ENCODE results near the gene UNC5C. TPM values are rescaled to one million over a fixed set of nuclear protein-coding genes. Genes with fewer than 3 reads are reported as not detected.

UNC5C gene
- total RNA-seq, 1 experiment from 2014 or later, result 1.0 TPM

DNA sequence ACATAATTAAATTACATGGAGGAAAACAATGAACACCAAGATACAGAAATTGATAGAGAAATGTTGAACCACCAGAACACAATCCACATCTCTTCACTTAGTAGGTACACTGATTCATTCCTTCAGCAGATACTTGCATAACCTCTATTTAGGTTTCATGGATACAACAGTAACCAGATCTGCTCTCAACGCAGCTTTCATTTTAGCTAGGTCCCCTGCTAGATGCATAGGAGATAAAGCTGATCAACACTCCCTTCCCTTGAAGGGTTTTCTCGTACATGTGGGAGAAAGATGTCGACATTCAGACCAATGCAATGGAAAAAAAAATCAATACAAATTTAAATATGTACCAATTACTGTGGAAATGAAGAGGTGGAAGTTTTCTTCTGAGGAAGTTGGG lies 37.3 kb downstream of the UNC5C start:
- Mint-ChIP-seq H3K4me3 (no peak overlapping the region), H3K4me1 (peaks cover 21% of the 10 kb centered on the region), H3K9me3 (no peaks in the 10 kb centered on the region), H3K27me3 (ENCODE audit: low read depth) (no peaks in the 10 kb centered on the region), H3K27ac (peak overlapping the region; percentile 66; the same call in 1 of the 2 replicates), H3K36me3 (no peaks in the 10 kb centered on the region)
- ChIA-PET POLR2A (no interaction called here), CTCF (interaction anchor here (0.6 to 1.8 kb wide), 3 partner anchors 32 to 306 kb away, joined by 3 to 7 read pairs (median 4); no protein-coding TSS in a partner anchor)
- ATAC-seq (no peak), DNase-seq (ENCODE audit: low spot score) (no peak)
- no peak for TF ChIP-seq ZBTB21 (CRISPR knock-in tag; IDR thresholded peaks at IDR 0.05; ENCODE audit: borderline replicate concordance)

DNA sequence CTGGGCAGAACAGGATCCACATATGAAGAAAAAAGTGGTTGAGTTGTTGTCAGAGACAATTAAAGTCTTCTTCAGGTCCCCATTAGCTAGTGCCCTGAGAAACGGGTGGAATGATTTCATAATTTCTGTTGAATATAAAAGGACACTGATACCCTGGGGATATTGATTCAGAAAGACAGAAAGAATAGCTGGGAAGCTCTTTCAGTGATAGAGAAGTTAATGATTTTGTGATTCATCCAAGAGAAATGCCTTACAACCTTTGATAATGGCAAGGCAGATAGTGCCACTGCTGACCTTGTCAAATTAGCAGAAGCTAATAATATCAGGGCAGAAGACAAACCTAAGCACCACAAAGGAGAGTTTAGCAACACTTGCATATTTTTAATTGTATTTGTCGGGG lies 37.9 kb downstream of the UNC5C start:
- TF ChIP-seq NR3C1 (CRISPR knock-in tag; conservative IDR thresholded peaks at IDR 0.05; ENCODE audit: low read depth) (no peak), HMGA2 (CRISPR knock-in tag; IDR thresholded peaks at IDR 0.05) (no peak)
- TF ChIP-seq, protein P1, sequence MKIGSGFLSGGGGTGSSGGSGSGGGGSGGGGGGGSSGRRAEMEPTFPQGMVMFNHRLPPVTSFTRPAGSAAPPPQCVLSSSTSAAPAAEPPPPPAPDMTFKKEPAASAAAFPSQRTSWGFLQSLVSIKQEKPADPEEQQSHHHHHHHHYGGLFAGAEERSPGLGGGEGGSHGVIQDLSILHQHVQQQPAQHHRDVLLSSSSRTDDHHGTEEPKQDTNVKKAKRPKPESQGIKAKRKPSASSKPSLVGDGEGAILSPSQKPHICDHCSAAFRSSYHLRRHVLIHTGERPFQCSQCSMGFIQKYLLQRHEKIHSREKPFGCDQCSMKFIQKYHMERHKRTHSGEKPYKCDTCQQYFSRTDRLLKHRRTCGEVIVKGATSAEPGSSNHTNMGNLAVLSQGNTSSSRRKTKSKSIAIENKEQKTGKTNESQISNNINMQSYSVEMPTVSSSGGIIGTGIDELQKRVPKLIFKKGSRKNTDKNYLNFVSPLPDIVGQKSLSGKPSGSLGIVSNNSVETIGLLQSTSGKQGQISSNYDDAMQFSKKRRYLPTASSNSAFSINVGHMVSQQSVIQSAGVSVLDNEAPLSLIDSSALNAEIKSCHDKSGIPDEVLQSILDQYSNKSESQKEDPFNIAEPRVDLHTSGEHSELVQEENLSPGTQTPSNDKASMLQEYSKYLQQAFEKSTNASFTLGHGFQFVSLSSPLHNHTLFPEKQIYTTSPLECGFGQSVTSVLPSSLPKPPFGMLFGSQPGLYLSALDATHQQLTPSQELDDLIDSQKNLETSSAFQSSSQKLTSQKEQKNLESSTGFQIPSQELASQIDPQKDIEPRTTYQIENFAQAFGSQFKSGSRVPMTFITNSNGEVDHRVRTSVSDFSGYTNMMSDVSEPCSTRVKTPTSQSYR (CRISPR knock-in tag; IDR thresholded peaks at IDR 0.05), result no peak
- POLR2A ChIA-PET, result no interaction called here
- H3K36me3 Mint-ChIP-seq, result no peaks in the 10 kb centered on the region
- no peaks in the 10 kb centered on the region for H3K9me3 Mint-ChIP-seq
- CTCF ChIA-PET, result interaction anchor here (0.6 to 2.1 kb wide), 16 partner anchors 9 to 355 kb away, joined by 3 to 15 read pairs (median 4); partner anchors contain the start of gene UNC5C
- no peak overlapping the region for H3K4me3 Mint-ChIP-seq
- DNase-seq (ENCODE audit: low spot score), result no peak
- H3K27ac Mint-ChIP-seq, result no peak overlapping the region
- no peaks in the 10 kb centered on the region for H3K27me3 Mint-ChIP-seq (ENCODE audit: low read depth)
- no peak for ATAC-seq
- H3K4me1 Mint-ChIP-seq, result peaks cover 21% of the 10 kb centered on the region

DNA sequence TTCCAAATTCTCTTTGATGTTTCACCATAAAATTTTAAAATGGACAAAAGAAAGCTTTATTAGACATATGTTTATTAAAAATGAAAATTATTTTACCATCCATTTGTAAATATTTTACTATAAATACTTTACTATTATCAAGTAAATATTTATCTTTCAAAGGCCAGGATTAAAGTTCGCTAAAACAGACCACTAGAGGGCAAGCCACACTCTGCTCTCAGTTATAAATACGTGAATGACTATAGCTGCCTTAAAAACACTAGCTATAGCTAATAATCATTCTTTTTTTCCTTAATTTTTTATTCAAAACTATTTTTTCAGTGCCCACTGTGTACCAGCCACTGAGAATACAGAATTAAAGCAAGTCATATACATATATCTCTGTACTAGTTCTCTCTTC lies 38.6 kb downstream of the UNC5C start:
- Mint-ChIP-seq H3K27me3 (ENCODE audit: low read depth) (no peaks in the 10 kb centered on the region), H3K36me3 (no peaks in the 10 kb centered on the region), H3K9me3 (no peaks in the 10 kb centered on the region), H3K4me1 (peaks cover 21% of the 10 kb centered on the region), H3K27ac (no peak overlapping the region), H3K4me3 (no peak overlapping the region)
- TF ChIP-seq, protein P2, sequence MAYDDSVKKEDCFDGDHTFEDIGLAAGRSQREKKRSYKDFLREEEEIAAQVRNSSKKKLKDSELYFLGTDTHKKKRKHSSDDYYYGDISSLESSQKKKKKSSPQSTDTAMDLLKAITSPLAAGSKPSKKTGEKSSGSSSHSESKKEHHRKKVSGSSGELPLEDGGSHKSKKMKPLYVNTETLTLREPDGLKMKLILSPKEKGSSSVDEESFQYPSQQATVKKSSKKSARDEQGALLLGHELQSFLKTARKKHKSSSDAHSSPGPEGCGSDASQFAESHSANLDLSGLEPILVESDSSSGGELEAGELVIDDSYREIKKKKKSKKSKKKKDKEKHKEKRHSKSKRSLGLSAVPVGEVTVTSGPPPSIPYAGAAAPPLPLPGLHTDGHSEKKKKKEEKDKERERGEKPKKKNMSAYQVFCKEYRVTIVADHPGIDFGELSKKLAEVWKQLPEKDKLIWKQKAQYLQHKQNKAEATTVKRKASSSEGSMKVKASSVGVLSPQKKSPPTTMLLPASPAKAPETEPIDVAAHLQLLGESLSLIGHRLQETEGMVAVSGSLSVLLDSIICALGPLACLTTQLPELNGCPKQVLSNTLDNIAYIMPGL (CRISPR knock-in tag; IDR thresholded peaks at IDR 0.05), result no peak
- TF ChIP-seq SMAD4 (CRISPR knock-in tag; IDR thresholded peaks at IDR 0.05) (no peak), RORB (CRISPR knock-in tag; IDR thresholded peaks at IDR 0.05) (no peak), EMX1 (CRISPR knock-in tag; IDR thresholded peaks at IDR 0.05) (no peak), NFYB (CRISPR knock-in tag; conservative IDR thresholded peaks at IDR 0.05; ENCODE audit: low read depth) (no peak)
- TF ChIP-seq, protein P3, sequence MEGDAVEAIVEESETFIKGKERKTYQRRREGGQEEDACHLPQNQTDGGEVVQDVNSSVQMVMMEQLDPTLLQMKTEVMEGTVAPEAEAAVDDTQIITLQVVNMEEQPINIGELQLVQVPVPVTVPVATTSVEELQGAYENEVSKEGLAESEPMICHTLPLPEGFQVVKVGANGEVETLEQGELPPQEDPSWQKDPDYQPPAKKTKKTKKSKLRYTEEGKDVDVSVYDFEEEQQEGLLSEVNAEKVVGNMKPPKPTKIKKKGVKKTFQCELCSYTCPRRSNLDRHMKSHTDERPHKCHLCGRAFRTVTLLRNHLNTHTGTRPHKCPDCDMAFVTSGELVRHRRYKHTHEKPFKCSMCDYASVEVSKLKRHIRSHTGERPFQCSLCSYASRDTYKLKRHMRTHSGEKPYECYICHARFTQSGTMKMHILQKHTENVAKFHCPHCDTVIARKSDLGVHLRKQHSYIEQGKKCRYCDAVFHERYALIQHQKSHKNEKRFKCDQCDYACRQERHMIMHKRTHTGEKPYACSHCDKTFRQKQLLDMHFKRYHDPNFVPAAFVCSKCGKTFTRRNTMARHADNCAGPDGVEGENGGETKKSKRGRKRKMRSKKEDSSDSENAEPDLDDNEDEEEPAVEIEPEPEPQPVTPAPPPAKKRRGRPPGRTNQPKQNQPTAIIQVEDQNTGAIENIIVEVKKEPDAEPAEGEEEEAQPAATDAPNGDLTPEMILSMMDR (IDR thresholded peaks at IDR 0.05), result 0 out of 2 replicates have a peak, but pooled peaks have one; percentile 33
- no peak for ATAC-seq
- DNase-seq (ENCODE audit: low spot score), result no peak
- POLR2A ChIA-PET, result no interaction called here
- CTCF ChIA-PET, result interaction anchor here (0.6 to 2.1 kb wide), 14 partner anchors 10 to 354 kb away, joined by 3 to 15 read pairs (median 4); partner anchors contain the start of gene UNC5C

DNA sequence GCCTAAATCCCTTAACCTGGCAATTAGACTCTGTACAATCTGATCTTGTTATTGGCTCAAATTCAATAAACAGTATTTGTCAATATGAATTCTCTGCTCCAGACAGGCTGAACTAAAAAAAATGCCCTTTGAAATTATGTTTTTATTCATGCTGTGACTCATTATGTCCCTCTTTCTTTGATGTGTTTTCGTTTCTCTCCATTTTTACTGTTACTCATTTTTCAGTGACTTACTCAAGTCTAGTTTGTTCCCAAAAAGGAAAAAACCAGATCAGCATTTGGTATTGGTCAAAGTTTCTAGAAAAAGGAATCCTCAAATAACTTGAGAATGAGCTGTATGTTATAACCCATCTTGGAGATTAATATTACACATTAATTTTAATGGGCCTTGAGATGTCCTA lies 40.4 kb downstream of the UNC5C start:
- no peak overlapping the region for H3K27ac Mint-ChIP-seq
- H3K4me3 Mint-ChIP-seq, result no peak overlapping the region
- TF ChIP-seq, protein P4, sequence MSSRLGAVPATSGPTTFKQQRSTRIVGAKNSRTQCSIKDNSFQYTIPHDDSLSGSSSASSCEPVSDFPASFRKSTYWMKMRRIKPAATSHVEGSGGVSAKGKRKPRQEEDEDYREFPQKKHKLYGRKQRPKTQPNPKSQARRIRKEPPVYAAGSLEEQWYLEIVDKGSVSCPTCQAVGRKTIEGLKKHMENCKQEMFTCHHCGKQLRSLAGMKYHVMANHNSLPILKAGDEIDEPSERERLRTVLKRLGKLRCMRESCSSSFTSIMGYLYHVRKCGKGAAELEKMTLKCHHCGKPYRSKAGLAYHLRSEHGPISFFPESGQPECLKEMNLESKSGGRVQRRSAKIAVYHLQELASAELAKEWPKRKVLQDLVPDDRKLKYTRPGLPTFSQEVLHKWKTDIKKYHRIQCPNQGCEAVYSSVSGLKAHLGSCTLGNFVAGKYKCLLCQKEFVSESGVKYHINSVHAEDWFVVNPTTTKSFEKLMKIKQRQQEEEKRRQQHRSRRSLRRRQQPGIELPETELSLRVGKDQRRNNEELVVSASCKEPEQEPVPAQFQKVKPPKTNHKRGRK (CRISPR knock-in tag; IDR thresholded peaks at IDR 0.05; ENCODE audit: borderline replicate concordance), result no peak
- TF ChIP-seq NFYB (CRISPR knock-in tag; conservative IDR thresholded peaks at IDR 0.05; ENCODE audit: low read depth) (no peak), CREM (CRISPR knock-in tag; IDR thresholded peaks at IDR 0.05) (no peak), EMX1 (CRISPR knock-in tag; IDR thresholded peaks at IDR 0.05) (no peak)
- TF ChIP-seq, protein P5, sequence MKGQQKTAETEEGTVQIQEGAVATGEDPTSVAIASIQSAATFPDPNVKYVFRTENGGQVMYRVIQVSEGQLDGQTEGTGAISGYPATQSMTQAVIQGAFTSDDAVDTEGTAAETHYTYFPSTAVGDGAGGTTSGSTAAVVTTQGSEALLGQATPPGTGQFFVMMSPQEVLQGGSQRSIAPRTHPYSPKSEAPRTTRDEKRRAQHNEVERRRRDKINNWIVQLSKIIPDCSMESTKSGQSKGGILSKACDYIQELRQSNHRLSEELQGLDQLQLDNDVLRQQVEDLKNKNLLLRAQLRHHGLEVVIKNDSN (CRISPR knock-in tag; IDR thresholded peaks at IDR 0.05), result no peak
- CTCF ChIA-PET, result no interaction called here
- H3K36me3 Mint-ChIP-seq, result no peaks in the 10 kb centered on the region
- DNase-seq (ENCODE audit: low spot score), result no peak
- H3K27me3 Mint-ChIP-seq (ENCODE audit: low read depth), result no peaks in the 10 kb centered on the region
- POLR2A ChIA-PET, result no interaction called here
- peaks cover 21% of the 10 kb centered on the region for H3K4me1 Mint-ChIP-seq
- no peaks in the 10 kb centered on the region for H3K9me3 Mint-ChIP-seq
- no peak for ATAC-seq
